ENCODE data around the gene RSAD2. TPM values are rescaled to one million over a fixed set of nuclear protein-coding genes. Genes with fewer than 3 reads are reported as not detected.

Gene RSAD2
- total and polyA plus RNA-seq, 9 of the 15 experiments (the other 6 are each of a cell fraction or from before 2014, with no cell fraction given): 0.15 to 1.4 (median 0.28) TPM

- intact Hi-C loops (cut with micrococcal nuclease): loop anchor here (1.0 to 2.0 kb wide), 4 partner anchors 13 to 44 kb away; no protein-coding TSS in a partner anchor
- POLR2A ChIA-PET: interaction anchor here (1.0 to 2.9 kb wide), 2 partner anchors 10 to 21 kb away, joined by 4 to 7 read pairs; partner anchors contain the start of gene RSAD2
Observed at GRCh38 chr2:6866982-6867381, 10.6 kb upstream of the RSAD2 start.

More at GRCh38 chr2:6866982-6867381, 10.6 kb upstream of the RSAD2 start:
- Histone ChIP-seq H4K20me1 (replicated peaks; ENCODE audit: control insufficient read depth, insufficient read depth, low read length) (no peaks in the 10 kb centered on the region), H3K4me1 (replicated peaks in 1 of 2; ENCODE audit: control insufficient read depth in 2 of 2, insufficient read depth in 2 of 2, low read length in 2 of 2) (peaks cover 14 to 19% of the 10 kb centered on the region in 2 experiments), H3K9me3 (replicated peaks; ENCODE audit: control insufficient read depth, insufficient read depth, low read depth, low read length) (no peaks in the 10 kb centered on the region; the same call in 1 of the 2 replicates), H3K27ac (ENCODE audit: extremely low read depth, low read depth, low read length) (no peak overlapping the region), H3K36me3 (ENCODE audit: control insufficient read depth, insufficient read depth, low read length) (peaks cover 3% of the 10 kb centered on the region; the same call in 1 of the 3 replicates), H3K4me2 (ENCODE audit: insufficient read depth, low read length) (no peak overlapping the region), H2AFZ (ENCODE audit: low read depth, low read length) (no peak overlapping the region), H3K4me3 (no peak overlapping the region), H3K27me3 (ENCODE audit: control insufficient read depth in 2 of 2, insufficient read depth in 2 of 2, low read length in 2 of 2) (no peaks in the 10 kb centered on the region), H3K9me1 (ENCODE audit: control insufficient read depth, insufficient read depth, low read length) (no peaks in the 10 kb centered on the region), H3K79me2 (ENCODE audit: control insufficient read depth, insufficient read depth, low read length) (peaks cover 4% of the 10 kb centered on the region; the same call in 1 of the 3 replicates), H3K9ac (ENCODE audit: insufficient read depth in 1 of 2, low read depth in 2 of 2, low read length in 2 of 2) (no peak overlapping the region)
- ATAC-seq: no peak
- 89% methylated on average over 7 of the region's 7 CpGs for WGBS (ENCODE audit: insufficient coverage, low coverage, missing lambda C conversion rate)
- CTCF ChIA-PET (ENCODE audit: low intra/inter-chr PET ratio): interaction anchor here (0.8 to 1.2 kb wide), 2 partner anchors 41 to 177 kb away, joined by 3 to 6 read pairs; no protein-coding TSS in a partner anchor
- TSS peak; percentile 66 for BruUV-seq (replicated peaks)
- DNase-seq (ENCODE audit: extremely low read depth in 1 of 4, low spot score in 3 of 4): no peak
- FAIRE-seq: no peak
- no peak for TF ChIP-seq NR2C1 (IDR thresholded peaks at IDR 0.05)
- TF ChIP-seq NR2C1 (tag; IDR thresholded peaks at IDR 0.05): peak; percentile 22; the same call in 1 of the 2 replicates
- TF ChIP-seq HIVEP1 (CRISPR knock-in tag; IDR thresholded peaks at IDR 0.05): no peak
- TF ChIP-seq ZNF512 (tag; IDR thresholded peaks at IDR 0.05): 0 out of 2 replicates have a peak, but pooled peaks have one; percentile 5
- TF ChIP-seq NCOA1 (IDR thresholded peaks at IDR 0.05; ENCODE audit: low read depth): no peak
- peak; percentile 79; the same call in 1 of the 2 replicates for TF ChIP-seq ZBTB17 (CRISPR knock-in tag; IDR thresholded peaks at IDR 0.05)
- in situ Hi-C loops (cut with MboI): no loop called here
